Large intestine (tissue), 3 donors: ENCODE results near the gene STUM. TPM values are rescaled to one million over a fixed set of nuclear protein-coding genes. Genes with fewer than 3 reads are reported as not detected.

Experiments
- DNase-seq, 2 donors: peaks; one replicate each; pipeline versions ENCODE4 v3.0.0 to v3.0.0-alpha.2; 2013
- H3K27ac ChIP-seq: one replicate; pipeline ENCODE4 v1.5.1; 2013; ENCODE audit warnings: low read length
- H3K27me3 ChIP-seq: 2 replicates; pipeline ENCODE4 v1.6.1; 2013; ENCODE audit warnings: low read length; ENCODE audit not compliant: control insufficient read depth, insufficient read depth
- H3K36me3 ChIP-seq: 2 replicates; pipeline ENCODE4 v1.6.1; 2013; ENCODE audit warnings: low read length; ENCODE audit not compliant: control insufficient read depth, insufficient read depth
- H3K4me1 ChIP-seq: one replicate; pipeline ENCODE4 v1.6.1; 2013; ENCODE audit warnings: low read length; ENCODE audit not compliant: control insufficient read depth, insufficient read depth
- H3K4me3 ChIP-seq: one replicate; pipeline ENCODE4 v1.5.1; 2013; ENCODE audit warnings: low read length
- H3K9me3 ChIP-seq: one replicate; pipeline ENCODE4 v1.6.1; 2013; ENCODE audit warnings: mild to moderate bottlenecking, low read depth, low read length, moderate library complexity; ENCODE audit not compliant: control insufficient read depth
- WGBS: methylation state at CpG from one replicate; pipeline ENCODE4 v1.1.5; 2013; ENCODE audit warnings: low lambda C conversion rate; ENCODE audit not compliant: insufficient coverage; 5-methylcytosine and 5-hydroxymethylcytosine counted together
- polyA plus RNA-seq: library from polyadenylated mRNA; unstranded; fragments of 120-200 nt; gene quantifications from one replicate; pipeline ENCODE4 v1.2.1, GENCODE V29; 2013

The STUM gene
- polyA plus RNA-seq, 1 donor = 8.2 TPM

DNA sequence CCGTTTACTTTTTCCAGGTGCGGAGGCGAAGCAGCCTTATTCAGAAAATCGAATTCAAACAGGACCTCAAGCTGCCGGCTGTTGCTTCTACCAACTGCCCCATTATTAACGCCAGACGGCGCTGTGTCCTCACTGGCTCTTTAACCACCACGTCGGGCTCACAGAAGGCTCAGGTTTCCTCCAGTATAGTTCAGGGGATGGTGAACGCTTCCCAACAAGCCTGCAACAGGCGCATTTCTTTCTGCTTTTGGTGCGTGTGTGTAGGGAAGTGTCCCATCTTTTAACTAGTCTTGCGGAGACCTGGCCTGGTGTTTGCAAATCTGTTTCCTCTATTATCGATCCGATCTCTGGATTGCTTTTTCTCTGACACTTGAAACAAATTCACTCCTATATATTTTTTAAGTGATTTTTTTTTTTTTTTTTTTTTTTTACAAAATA lies 791 bp upstream of the STUM start:
- Histone ChIP-seq H3K36me3 (no peaks in the 10 kb centered on the region), H3K4me1 (peaks cover 15% of the 10 kb centered on the region), H3K4me3 (no peak overlapping the region), H3K27me3 (peaks cover 61% of the 10 kb centered on the region), H3K27ac (no peak overlapping the region), H3K9me3 (peaks cover 5% of the 10 kb centered on the region)
- DNase-seq = peak; percentile 80 to 83
- 7% methylated on average over 5 of the region's 16 CpGs for WGBS

DNA sequence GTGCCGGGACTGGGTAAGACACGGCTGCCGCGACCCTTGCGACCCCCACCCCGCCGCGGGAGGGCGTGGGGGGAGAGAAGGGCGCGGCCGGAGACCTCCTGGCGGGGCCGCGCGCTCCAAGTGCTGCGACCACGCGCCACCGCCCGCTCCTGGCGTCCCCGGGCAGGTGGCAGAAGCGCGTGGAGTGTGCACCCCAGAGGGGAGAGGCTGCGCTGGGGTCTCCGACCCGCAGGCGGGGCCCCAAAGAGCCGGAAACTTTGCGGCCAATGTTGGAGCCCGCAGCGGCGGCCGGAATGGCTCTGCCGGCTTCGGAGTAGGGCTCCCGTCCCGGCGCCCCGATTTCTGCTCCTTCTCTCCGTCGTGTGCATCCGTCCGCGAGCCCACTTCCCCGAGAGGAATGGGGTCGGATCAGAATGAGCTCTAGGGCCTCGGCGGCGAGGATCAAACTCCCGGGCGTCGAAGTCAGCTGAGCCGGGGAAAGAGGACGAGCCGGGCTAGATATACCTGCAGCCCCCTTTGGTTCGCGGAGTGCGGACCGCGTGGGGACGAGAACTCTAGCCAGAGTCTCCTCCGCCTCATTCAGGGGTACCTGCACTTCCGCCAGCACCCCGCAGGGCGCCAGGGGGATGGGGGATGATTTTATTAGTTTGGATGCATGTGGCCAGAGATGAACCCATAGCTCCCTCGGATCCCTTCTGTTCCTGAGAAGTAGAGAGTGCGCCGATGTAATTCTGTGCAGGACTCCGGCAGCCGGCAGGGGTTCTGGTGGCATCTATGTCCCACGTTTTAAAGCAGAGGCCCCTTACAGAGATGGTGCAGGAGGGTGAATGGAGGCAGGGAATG lies 751 bp downstream of the STUM start:
- peak in 1 of 2 donors; percentile 24 for DNase-seq
- Histone ChIP-seq H3K27me3 (peaks cover 63% of the 10 kb centered on the region), H3K4me1 (peaks cover 15% of the 10 kb centered on the region), H3K9me3 (peaks cover 5% of the 10 kb centered on the region), H3K4me3 (peak overlapping the region; percentile 35), H3K36me3 (no peaks in the 10 kb centered on the region), H3K27ac (no peak overlapping the region)
- WGBS = no CpG with 5 or more reads among the region's 73 CpGs

DNA sequence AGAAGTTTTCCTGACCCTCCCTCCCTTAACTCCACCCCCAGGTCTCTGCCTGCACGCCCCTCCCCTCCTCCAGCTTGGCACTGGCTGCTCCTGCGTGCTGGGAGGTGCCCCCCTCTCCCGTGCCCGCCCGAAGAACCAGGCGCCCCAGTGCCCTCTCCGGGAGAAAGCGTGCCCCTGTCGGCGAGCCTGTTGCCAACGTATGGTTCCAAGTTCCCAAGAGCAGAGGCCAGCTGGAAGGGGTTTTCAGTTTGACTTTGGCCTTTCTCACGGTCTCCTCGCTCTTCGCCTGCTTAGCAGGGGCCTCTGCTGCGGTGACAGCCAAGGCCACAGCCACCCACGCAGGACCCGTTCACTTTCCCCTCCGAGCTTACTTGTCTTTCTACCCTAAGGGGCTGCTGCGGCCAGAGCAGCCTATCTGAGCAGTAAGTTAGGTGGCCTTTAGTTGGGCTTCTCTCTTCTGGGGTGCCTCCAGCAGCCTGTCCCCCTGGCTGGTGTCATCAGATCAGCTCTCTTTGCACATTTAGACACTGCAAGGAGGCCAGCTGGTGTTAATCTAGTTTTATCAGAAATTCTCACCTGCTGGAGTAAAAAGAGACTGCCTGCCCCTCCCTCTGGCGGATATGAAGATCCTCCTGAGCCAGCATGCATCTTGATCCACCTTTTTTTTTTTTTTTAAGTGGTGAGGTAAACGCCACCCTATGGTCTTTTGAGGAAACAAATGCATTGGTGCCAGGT lies 1.5 kb downstream of the STUM start:
- no peaks in the 10 kb centered on the region for H3K36me3 ChIP-seq
- WGBS = no CpG with 5 or more reads among the region's 21 CpGs
- H3K4me1 ChIP-seq = peaks cover 15% of the 10 kb centered on the region
- H3K9me3 ChIP-seq = peaks cover 5% of the 10 kb centered on the region
- peak overlapping the region; percentile 5 for H3K27ac ChIP-seq
- DNase-seq = peak; percentile 31 to 69
- H3K27me3 ChIP-seq = peaks cover 70% of the 10 kb centered on the region
- H3K4me3 ChIP-seq = peak overlapping the region; percentile 35

DNA sequence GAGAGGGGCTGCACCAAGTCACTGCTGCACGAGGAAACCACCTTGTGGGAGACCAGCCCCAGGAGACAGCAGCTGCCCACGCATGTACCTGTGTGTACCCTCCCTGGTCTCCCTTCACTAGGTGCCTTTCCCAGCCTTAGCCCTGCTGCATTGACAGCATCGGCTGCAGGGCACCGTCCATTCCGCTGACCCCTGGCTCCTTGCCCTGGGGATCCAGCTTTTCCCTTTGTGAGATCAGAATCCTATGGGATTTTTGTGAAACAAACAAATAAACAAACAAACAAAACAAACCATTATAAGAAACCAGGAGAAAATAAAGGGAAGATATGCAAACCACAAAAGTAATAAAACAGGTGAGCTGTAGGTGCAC lies 2.1 kb downstream of the STUM start:
- Histone ChIP-seq H3K9me3 (peaks cover 5% of the 10 kb centered on the region), H3K4me3 (no peak overlapping the region), H3K36me3 (no peaks in the 10 kb centered on the region), H3K27ac (no peak overlapping the region), H3K4me1 (peaks cover 15% of the 10 kb centered on the region), H3K27me3 (peaks cover 69% of the 10 kb centered on the region)
- no peak for DNase-seq
- WGBS = no CpG with 5 or more reads among the region's 5 CpGs

DNA sequence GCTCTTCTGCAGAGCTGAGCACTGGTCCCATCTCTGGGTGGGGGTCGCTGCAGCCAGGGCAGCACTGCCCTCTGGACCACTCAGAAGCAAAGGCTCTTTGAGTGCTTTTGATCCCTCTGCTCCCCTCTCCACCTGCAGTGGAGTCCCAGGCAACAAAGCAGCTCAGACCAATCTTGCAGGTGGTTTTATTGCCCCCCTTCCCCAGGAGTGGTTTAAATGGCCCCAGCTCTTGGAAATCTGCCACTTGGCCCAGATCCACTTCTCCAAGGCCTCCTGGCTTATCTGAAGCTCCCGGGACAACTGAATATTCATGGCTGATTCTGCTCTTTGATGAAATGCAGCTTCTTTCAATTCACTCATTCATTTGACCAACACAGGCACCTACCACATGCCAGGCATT lies 2.7 kb downstream of the STUM start:
- peak in 1 of 2 donors; percentile 67 for DNase-seq
- Histone ChIP-seq H3K4me3 (no peak overlapping the region), H3K27me3 (peaks cover 66% of the 10 kb centered on the region), H3K27ac (no peak overlapping the region), H3K4me1 (peaks cover 15% of the 10 kb centered on the region), H3K9me3 (peaks cover 5% of the 10 kb centered on the region), H3K36me3 (no peaks in the 10 kb centered on the region)
- WGBS = 0% methylated on average over 1 of the region's 2 CpGs

DNA sequence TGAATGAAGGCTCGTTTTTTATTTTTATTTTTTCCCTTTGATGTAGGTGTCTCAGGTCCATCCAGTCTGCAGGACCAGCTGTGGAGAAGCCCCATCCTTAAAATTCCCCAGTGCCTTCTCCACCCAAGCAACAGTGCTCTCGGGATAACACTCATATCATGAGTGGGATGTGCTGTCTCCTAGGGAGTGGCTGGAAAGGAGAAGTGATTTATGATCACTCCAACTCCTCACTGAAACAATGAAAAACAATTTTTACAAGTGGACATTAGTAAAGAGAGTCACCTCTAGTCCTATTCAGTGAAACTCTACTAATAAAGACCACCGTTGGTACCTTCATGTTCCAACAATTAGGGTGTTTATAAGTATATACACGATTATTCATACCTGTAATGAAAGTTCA lies 3.5 kb downstream of the STUM start:
- no peak overlapping the region for H3K4me3 ChIP-seq
- H3K9me3 ChIP-seq = peaks cover 5% of the 10 kb centered on the region
- no peak for DNase-seq
- no peak overlapping the region for H3K27ac ChIP-seq
- H3K27me3 ChIP-seq = peaks cover 61% of the 10 kb centered on the region
- peaks cover 15% of the 10 kb centered on the region for H3K4me1 ChIP-seq
- no CpG with 5 or more reads among the region's 4 CpGs for WGBS
- H3K36me3 ChIP-seq = no peaks in the 10 kb centered on the region

DNA sequence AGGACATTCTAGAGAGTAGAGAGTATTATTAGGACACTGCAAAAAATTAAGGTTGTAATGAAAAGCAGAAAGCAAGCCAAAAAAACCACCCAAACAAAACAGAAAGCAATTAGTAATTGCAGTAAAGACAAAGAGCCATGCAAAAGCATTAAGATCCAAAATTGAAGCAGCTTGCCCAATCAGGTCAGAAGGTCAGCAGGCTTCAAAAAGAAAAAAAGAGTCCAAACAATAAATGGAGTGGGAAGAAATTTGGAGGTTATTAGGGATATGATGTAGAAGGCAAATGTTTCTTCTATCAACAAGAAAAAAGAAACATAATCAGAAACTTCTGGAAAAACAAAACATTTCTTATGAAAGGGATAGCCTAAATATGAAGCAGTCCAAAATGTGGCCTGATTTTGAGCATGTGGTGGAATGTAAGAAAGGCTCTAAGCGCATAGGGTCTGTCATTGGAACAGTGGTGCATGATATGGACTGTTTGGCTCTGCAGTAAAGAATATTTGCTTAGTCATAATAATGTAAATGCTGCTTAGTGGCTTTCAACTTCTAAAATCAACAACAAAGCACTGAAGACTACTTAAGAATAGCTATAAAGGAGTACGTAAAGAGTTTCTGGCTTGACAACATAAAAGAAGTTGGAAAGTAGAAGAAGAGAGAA lies 4.8 kb downstream of the STUM start:
- DNase-seq = no peak
- peaks cover 55% of the 10 kb centered on the region for H3K27me3 ChIP-seq
- peaks cover 12% of the 10 kb centered on the region for H3K4me1 ChIP-seq
- H3K4me3 ChIP-seq = no peak overlapping the region
- H3K36me3 ChIP-seq = no peaks in the 10 kb centered on the region
- peaks cover 5% of the 10 kb centered on the region for H3K9me3 ChIP-seq
- H3K27ac ChIP-seq = no peak overlapping the region
- 57% methylated on average over 1 of the region's 2 CpGs for WGBS

DNA sequence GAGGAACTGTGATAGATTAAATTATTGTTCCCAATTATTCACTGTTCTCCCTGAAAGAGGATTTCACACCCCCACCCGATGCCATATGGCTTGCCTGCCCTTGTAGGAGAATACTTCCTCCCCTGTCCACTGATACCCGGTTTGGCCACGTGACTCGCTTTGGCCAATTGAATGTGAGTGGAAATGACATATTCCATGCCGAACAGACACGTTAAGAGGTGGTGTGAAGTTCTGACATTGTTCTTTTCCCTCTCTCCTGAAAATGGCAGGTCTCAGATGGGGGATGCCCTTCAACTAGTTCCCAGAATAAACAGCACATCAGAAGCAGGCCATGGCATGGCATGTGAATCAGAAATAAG lies 5.3 kb downstream of the STUM start:
- Histone ChIP-seq H3K36me3 (no peaks in the 10 kb centered on the region), H3K27ac (no peak overlapping the region), H3K9me3 (peaks cover 5% of the 10 kb centered on the region), H3K27me3 (peaks cover 54% of the 10 kb centered on the region), H3K4me1 (peaks cover 12% of the 10 kb centered on the region), H3K4me3 (no peak overlapping the region)
- no CpG with 5 or more reads among the region's 6 CpGs for WGBS
- DNase-seq = no peak

DNA sequence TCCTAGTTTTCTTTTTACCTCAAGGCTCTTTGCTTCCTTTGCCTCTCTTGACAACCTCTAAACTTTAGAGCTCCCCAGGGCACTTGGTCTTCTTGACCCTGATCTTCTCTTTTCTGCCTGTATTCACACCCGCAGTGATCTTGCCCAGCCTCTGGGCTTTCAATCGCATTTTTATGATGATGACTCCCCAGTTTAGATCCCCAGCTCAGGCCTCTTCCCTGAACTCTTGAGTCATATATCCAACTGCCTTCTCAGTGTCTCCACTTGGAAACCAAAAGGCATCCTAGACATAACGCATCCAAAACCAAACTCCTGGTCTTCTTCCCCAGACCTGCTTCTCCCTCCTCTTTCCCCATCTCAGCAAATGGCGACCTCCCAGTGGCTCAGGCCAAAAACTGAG lies 6.5 kb downstream of the STUM start:
- no peak for DNase-seq
- H3K27me3 ChIP-seq = peaks cover 42% of the 10 kb centered on the region
- H3K9me3 ChIP-seq = no peaks in the 10 kb centered on the region
- H3K4me1 ChIP-seq = peaks cover 3% of the 10 kb centered on the region
- 97% methylated on average over 3 of the region's 4 CpGs for WGBS
- H3K27ac ChIP-seq = no peak overlapping the region
- H3K4me3 ChIP-seq = no peak overlapping the region
- no peaks in the 10 kb centered on the region for H3K36me3 ChIP-seq

DNA sequence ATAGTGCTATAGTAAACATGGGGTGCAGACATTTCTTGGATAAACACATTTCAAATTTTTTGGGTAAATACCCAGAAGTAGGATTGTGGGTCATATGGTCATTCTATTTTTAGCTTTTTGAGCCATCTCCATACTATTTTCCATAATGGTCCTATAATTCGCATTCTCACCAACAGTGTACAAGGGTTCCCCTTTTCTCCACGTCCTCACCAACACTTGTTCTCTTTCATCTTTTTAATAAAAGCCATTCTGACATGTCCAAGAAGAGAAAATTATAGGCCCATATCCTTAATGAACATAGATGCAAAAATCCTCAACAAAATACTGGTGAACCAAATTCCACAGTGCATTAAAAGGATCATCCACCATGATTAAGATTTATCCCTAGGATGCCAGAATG lies 8.9 kb downstream of the STUM start:
- WGBS = 100% methylated on average over 1 of the region's 2 CpGs
- H3K9me3 ChIP-seq = no peaks in the 10 kb centered on the region
- H3K27ac ChIP-seq = no peak overlapping the region
- H3K4me1 ChIP-seq = no peaks in the 10 kb centered on the region
- H3K4me3 ChIP-seq = no peak overlapping the region
- no peaks in the 10 kb centered on the region for H3K36me3 ChIP-seq
- H3K27me3 ChIP-seq = peaks cover 25% of the 10 kb centered on the region
- DNase-seq = no peak
